NOMO-1 treated with DMSO at 0.1 percent for 48 hours (cell line): ENCODE measurements around the gene MYH14.
"Not testable (repeated sequence)": the region's sequence is repeated elsewhere in the genome, so short reads cannot be mapped to it uniquely, and the experiment has no call there.

ENCODE experiments used
- DNase-seq: peaks from one replicate; lab custom pipeline; 2025; ENCODE audit not compliant: unreplicated experiment; lab: John Stamatoyannopoulos, UW

MYH14 gene

DNA sequence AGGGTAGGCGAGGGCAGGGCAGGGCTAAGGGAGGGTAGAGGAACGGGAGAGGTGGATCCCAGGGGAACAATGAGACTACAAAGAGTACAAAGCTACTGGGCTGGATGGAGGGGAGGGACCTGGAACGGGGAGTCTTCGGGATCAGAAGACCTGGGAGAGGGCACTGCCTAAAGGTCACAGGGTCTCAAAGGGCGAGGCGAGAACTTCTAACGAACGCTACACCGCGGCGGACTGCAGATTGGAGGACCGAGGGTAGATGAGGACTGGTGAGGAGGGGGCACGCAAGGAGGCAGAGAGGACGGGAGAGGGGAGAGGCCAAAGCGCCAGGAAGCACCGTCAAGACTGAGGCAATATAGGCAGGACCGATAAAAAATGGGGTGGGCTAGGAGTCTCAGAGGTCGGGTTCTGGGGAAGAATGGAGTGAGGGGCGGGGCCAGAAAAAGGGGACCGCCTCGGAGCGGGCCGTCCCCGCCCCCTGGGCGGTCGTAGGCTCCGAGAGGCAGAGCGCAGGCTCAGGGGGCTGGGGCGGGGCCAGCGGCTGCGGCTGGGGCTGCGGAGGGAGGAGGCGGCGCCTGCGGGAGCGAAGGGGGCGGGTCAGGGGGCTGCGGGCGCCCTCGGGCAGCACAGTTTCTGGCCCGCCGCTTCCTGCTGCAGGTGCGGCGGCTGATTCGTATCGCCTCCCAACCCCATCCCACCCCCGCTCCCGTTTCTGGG, 127.1 kb downstream of the MYH14 start:
- peak; percentile 82 for DNase-seq

DNA sequence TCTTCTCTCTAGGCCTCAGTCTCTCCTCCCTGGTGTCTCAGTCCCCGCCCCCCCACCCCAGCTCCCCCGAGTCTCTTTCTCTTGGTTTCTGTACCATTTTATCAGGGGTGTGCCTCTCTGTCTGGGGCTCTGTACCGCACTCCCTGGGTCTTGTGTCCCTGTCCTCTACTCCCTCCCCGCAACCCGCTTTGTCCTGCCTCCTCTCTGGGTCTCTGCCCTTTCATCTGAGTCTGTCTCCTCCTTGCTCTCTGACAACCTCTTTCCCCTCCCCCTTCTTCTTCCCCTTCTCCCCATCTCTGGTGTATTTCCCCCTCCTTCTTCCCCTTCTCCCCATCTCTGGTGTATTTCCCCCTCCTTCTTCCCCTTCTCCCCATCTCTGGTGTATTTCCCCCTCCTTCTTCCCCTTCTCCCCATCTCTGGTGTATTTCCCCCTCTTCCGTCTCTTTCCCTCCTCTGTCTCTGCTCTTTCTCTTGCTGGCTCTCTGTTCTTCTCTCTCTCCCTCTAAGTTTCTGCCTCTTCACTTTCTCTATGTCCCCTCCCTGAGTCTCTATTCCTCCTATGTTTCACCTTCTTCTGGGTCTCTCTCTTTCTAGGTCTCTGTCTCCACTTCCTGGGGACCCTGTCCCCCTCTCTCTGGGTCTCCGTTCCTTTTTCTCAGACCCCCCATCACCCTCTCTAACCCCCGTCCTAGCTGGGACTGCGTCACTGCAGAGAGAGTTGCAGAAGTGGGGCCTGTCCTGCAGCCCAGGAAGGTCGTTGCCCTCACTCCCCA, 128.0 kb downstream of the MYH14 start:
- peak; percentile 18 for DNase-seq

DNA sequence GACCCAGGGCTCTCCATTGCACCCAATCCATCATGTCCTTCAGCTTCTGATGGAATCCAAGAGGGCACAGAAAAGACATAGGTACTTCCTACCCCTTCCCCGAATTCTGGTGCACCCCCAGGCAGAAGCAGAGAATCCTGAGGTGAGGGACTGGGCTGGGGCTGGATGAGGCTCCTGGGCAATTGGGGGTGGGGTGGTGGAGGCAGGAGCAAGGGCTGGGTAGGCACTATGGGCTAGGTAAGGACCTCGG, 128.5 kb downstream of the MYH14 start:
- no peak for DNase-seq

DNA sequence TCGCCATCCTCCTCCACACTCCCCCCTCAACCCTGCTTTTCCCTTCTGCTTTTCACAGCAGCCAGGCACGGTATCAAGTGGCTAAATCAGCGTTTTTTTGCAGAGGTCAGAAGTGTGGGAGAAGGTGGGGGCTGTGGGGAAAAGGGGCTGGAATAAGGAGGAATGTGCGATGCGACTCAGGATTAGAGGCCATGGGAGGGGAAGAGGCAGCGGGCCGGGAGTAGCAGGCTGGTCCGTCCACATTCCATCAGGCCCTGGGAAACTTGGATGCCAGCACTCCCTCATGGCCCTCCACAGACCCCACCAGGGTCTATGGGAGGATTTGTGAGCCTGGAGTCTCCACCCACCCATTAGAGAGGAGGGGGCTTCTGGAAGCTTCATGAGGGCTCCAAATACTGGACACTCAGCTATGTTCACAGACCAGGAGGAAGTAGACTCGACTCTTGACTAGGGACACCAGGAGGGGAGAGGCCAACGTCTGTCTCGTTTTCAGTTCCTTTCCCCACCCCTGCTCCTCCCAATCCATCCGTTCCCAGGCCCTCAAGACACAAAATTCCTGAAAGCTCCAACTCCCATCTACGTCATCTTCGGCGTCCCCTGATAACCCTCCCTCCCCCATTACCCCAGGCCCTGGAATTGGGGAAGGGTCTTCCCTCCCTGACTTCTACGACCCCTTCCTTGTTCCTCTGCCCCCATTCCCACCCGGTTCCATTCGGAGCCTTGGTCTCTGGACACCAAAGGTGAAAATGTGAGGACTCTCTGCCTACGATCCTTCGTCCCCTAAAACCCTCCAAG, 129.0 kb downstream of the MYH14 start:
- peak; percentile 21 for DNase-seq

DNA sequence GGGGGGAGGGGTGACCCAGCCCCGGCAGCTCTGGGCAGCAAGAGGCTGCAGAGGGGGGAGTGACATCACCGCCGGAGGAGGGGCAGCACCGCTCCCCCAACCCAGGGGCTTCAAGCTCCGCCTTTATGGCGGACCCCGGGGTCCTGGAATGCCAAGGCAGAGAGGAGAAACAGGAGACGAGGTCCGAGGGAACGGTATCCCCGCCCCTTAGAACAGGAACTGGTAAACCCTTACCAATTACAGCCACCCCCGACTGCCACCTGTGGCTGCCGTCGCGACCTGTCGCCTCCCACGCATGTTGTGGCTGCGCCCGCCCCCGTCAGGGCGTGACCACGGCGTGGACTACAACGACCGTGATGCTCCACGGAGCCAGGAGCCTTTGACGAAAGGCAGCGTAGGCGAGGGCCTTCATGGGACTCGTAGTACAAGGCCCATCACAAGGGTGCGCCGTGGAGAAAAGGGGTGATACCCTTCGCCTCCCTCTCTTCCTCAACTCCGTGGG, 129.9 kb downstream of the MYH14 start:
- DNase-seq = peak; percentile 94

DNA sequence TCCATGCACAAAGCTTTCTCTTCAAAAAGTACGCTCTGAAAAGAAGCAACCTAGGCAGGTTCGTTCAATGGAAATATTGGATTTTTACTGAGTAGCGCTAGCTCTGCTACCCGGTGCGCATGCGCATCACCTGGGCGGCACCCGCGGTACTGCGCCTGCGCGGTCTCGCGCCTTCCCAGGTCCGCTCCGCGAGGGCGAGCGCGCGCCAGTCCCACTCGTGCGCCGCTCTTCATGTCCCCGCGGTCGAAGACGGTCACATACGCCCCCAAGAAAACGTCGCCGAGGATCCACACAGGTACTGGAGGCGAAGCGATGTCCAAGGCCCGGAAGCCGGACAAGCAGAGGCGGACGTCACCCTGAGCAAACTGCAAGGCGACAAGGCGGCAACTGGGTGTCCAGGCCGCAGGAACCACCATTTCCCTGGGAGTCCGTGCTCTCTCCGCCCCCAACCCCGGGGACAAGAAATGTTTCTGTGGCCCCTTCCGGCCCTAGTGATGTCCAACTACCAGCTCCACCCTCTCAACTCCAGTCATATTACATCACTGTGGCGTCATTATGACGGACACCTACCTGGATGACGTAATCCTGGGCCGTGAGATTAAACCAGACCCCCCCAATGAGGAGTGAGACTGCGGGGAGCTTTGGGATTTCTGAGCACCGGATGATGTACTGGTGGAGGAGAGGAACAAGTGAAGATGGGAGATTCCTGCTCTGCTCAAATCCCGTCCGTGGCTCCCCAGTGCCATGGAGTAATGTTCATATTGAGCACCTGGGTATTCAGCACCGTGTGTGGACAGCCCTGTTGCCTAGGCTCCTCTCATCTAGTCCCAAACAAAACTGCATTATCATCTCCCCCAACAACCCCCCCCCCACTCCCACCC, 130.6 kb downstream of the MYH14 start:
- DNase-seq = peak; percentile 85

DNA sequence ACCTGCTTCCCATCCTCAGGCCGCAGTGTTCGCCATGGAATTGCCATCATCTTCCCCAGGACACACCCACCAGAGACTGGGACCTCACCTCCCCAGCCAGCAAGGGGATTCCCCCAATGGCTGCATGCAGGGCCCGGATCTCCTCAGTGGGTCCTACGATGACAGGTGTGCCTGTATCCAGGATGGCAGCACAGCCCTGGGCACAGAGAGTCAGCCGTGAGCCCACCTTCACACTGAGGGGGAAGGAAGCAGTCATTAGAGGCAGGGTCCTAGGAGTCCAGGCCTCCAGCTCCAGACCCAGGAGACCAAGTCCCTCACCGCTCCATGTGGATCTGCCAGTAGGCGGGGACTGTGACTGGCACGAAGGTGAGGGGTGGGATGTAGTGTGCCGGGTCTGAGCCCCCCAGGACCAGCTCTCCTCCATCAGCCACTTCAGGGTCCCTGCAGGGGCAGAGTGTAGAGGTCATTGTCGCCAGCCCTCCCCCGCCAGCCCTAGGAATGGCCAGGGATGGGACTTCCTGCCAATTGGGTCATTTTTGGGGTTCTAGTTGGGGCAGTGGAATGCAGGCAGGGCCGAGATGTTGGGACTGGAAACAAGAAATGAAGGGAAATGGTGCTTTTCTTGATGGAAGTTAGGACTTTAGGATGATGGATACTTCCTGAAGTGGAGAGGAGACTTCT, 131.5 kb downstream of the MYH14 start:
- no peak for DNase-seq

DNA sequence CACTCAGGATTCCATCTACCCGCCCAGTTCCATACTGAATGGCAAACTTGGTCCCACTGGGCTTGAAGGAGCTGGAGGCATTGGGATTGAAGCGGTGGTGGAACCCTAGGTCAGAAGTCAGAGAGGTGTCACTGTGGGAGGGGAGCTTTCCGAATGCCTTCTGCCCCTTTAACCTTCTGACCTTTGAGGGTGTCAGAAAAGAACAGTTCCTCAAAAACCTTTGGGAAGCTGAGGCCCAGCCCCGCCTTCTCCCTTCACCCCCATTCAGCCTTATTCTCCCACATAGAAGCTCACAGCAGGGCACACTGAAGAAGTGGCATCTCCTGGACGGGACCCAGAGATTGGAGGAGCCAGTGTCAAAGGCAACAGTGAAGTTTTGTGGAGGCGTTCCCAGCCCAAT, 133.6 kb downstream of the MYH14 start:
- not testable (repeated sequence) for DNase-seq

DNA sequence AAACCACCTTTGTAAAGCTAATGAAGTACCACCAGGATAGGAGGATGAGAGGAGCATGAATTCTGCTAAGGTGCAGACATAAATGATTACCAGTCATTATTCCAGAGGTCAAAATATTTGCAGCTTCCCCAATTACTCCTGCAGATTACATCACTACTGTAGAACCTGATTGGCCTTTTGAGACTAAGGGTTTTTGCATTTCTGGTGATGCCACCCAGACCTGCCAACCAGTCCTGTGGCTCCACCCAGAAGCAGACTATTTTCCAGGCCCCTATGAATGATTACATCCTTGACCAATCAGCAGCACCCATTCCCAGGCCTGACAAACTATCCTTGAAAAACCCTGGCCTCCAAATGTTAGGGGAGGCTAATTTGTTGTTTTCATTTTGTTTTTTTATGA, 136.9 kb downstream of the MYH14 start:
- DNase-seq = no peak

DNA sequence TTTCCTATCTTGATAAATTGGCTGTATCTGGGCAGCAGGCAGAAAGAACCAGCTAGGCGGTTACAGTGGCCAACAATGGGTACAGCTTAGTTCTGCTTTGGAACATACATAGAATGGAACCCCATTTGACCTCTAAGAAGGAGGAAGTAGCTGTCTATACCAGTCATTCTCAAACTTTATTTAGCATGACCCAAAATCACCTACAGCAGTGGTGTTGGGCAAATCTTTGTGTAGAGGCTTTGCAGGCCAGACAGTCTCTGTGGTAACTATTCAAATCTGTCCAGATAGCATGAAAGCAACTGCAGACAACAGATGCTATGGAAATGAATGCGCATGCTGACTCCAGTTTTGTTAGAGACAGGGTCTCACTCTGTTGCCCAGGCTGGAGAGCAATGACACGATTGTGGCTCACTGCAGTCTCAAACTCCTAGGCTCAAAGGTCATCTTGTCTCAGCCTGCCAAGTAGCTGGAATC, 137.7 kb downstream of the MYH14 start:
- peak; percentile 96 for DNase-seq

DNA sequence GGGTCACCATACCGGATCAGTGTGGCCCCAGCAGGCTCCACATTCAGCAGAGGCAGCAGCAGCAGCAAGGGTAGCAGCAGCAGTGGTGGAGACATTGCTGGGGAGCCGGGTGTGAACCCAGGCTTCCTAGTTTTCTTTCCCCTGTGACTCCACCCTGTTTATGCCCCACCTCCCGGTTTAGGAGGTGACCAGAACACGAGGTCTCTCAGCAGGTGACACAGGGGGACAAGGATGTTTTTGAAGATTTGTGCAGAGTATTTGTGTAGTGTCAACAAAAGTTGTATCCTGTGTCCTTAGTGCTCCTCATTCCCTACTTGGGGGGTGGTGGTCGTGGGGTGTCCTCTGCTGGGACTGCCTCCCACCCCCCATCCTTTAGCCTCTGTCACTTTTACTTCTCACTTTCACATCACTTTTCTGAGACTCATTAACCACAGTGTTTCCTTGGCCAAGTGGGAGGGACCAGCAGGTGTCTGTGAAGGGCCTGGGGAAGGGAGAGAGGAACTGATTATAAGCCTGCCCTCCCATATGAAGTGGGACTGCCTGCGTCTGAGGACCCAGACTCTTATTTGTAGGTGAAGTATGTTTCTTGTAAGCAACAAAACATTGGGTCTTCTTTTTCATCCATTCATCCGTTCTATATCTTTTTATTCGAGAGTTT, 141.4 kb downstream of the MYH14 start:
- peak; percentile 93 for DNase-seq

DNA sequence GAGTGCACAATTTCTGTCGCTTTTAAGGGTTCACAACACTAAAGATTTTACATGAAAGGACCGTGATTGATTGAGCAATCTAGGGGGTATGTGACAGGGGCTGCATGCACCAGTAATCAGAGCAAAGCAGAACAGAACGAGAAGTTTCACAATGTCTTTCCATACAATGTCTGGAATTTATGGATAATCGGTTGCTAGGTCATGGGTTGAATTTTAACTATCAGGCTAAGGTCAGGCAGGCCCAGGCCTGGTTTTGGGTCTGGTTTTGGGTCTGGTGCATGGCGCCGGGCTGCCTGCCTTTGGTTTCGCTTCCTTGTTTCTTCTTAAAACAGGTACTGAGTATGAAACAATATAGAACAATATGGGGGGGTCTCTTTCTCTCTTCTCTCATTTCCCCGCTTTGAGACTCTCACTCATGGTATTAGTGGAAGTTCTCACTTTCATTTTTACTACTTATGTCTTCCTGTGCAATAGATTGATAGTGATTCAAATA, 143.7 kb downstream of the MYH14 start:
- DNase-seq = peak; percentile 76

DNA sequence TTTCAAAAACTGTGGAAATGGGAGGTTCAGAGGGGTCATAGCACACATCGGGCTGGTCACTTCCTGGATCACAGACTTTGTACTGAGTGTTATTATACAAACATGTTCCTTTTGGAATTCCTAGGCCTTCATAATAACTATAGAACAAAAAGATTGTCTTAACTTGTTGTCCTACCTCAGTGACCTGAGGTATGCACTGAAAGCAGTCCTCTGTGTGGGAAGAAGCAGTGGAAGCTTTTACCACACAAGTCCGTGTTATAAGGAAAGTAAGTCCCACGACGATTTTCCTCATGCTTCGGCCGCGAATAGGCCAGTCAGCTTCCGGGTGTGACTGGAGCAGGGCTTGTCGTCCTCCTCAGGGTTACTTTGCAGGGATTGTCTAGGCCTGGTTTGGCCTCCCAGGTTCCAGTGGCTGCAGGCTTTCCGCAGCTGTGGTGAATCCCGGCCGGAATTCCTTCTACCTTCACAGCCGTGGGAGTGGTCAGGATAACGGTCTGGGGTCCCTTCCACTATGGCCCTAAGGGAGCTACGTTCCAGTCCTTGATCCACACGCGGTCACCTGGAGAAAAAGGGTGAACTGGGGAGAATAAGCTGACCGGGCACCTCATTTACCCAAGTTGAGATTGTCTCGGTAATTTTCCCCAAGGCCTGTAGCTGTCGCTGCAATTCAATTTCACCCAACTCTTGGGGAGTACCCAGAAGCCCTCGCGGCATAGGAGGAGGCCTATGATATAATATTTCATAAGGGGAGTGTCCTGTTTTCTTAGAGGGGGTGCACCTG, 146.0 kb downstream of the MYH14 start:
- no peak for DNase-seq

DNA sequence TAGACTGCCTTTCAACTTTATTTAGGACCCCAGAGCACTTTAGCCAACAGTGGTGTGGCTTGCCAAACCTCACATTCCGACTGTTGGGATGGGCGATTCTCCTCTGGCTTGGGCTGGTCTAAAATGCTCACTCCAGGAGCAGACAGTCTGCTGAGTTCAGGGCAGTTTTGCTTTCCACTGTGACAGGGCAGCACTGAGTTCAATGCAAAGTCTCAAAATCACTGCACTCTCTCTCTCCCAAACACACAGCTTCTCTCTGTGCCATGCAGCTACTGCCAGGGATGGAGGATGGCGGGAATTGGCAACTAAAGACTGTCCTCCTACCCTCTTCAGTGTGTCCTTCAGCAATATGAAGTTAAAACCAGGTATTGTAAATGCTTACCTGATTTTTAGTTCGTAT, 148.8 kb downstream of the MYH14 start:
- no peak for DNase-seq

DNA sequence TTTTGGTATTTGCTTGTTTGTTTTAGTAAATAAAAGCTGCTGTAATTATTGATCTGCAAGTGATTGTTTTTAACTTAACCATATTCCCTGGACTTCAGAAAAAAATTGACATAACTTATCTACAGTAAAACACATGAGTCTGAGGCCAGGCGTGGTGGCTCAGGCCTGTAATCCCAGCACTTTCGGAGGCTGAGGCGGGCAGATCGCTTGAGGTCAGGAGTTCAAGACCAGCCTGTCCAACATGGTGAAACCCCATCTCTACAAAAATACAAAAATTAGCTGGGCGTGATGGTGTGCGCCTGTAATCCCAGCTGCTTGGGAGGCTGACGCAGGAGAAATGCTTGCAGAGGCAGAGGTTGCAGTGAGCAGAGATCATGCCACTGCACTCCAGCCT, 150.1 kb downstream of the MYH14 start:
- DNase-seq = not testable (repeated sequence)

DNA sequence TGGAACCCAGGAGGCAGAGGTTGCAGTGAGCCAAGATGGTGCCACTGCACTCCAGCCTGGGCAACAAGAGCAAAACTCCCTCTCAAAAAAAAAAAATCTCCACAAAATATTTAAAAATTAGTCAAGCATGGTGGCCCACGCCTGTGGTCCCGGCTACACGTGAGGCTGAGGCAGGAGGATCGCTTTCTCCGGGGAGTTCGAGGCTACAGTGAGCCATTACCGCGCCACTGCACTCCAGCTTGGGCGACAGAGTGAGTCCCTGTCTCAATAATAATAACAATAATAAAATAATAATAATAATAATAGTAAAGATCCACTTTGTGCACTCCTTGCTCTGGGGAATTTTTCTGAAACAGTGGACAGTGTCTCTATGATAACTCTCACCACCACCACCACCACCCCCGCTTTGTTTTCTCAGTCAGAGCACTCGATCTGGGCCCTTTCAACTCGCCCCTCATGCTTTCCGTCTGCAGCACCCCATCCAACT, 153.3 kb downstream of the MYH14 start:
- no peak for DNase-seq

DNA sequence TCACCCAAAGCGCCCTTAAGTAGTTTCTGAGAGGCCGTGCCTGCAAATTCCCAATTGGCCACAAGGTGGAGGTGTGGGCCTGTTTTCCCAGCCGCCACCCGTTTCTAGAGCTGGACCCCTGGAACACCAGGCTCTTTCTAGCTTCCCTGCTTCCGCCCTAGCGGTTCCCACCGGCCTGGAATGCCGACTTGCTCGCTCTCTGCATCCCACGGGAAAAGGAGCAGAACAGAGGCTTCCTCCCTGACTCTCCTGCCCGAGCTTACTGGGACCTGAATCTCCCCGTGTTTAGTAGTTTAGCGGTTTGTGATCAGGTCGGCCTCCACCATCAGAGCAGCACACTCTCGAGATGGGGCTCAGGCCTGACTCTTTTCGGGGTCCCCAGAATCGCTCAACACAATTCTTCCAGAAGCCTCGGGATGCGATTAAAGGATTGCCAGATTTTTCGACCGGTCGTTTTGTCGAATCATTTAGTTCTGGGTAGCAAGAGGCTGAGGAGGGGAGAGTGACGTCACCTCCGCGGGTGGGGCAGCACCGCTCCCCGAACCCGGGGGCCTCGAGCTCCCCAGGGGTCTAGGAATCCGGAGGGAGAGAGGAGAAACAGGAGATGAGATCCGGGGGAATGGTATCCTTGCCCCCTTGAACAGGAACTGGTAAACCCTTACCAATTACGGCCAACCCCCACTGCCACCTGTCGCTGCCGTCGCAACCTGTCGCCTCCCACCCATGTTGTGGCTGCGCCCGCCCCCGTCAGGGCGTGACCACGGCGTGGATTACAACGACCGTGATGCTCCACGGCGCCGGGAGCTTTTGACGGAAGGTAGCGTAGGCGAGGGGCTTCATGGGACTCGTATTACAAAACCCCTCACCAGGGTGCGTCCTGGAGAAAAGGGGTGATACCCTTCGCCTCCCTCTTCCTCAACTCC, 154.0 kb downstream of the MYH14 start:
- peak; percentile 74 for DNase-seq
